ENCODE data around the gene PTGDS. TPM values are rescaled to one million over a fixed set of nuclear protein-coding genes. Genes with fewer than 3 reads are reported as not detected.
A peak's percentile ranks its signal among the peaks of the same experiment; 100 is the strongest.

The PTGDS gene
- total and polyA plus RNA-seq, 10 of the 15 experiments (the other 5 are each of a cell fraction or from before 2014, with no cell fraction given), result not detected

- TF ChIP-seq IRF3 (IDR thresholded peaks at IDR 0.05) (no peak), EED (IDR thresholded peaks at IDR 0.05; ENCODE audit: low read depth) (peak; percentile 45; the same call in 1 of the 2 replicates), HSF1 (IDR thresholded peaks at IDR 0.05; ENCODE audit: low read depth, low read length) (no peak), GATAD2B (conservative IDR thresholded peaks at IDR 0.05; ENCODE audit: low read depth) (peak; percentile 9; the same call in 1 of the 2 replicates), SP1 (IDR thresholded peaks at IDR 0.05; ENCODE audit: low read depth, low read length) (peak; percentile 44), BMI1 (IDR thresholded peaks at IDR 0.05; ENCODE audit: borderline replicate concordance) (no peak; the same call in 1 of the 2 replicates), IKZF1 (conservative IDR thresholded peaks at IDR 0.05) (peak; percentile 72), RFX5 (IDR thresholded peaks at IDR 0.05; ENCODE audit: low read depth, low read length) (no peak), E4F1 (IDR thresholded peaks at IDR 0.05; ENCODE audit: borderline replicate concordance, partially characterized antibody) (no peak), HDAC6 (IDR thresholded peaks at IDR 0.05; ENCODE audit: unreplicated experiment) (no peak), MTA2 (IDR thresholded peaks at IDR 0.05; ENCODE audit: low read depth) (peak; percentile 75), JUND (IDR thresholded peaks at IDR 0.05; ENCODE audit: low read depth, low read length) (no peak), RAD51 (IDR thresholded peaks at IDR 0.05) (peak; percentile 37; the same call in 1 of the 2 replicates), FOXM1 (IDR thresholded peaks at IDR 0.05; ENCODE audit: low read depth, low read length) (no peak), CTCF (IDR thresholded peaks at IDR 0.05 in 2 of 3, conservative IDR thresholded peaks at IDR 0.05 in 1 of 3; ENCODE audit: control insufficient read depth in 2 of 3, extremely low read depth in 1 of 3, insufficient read depth in 1 of 3, low read depth in 3 of 3, low read length in 3 of 3) (no peak), SPI1 (IDR thresholded peaks at IDR 0.05; ENCODE audit: borderline replicate concordance, insufficient read depth, low read depth, low read length) (0 out of 2 replicates have a peak, but pooled peaks have one; percentile 11), ZNF207 (IDR thresholded peaks at IDR 0.05; ENCODE audit: borderline replicate concordance) (no peak), IKZF2 (IDR thresholded peaks at IDR 0.05) (peak; percentile 66 to 68), USF2 (IDR thresholded peaks at IDR 0.05; ENCODE audit: borderline replicate concordance, low read depth, low read length) (no peak), CREM (IDR thresholded peaks at IDR 0.05; ENCODE audit: low read depth) (0 out of 2 replicates have a peak, but pooled peaks have one; percentile 28), ESRRA (IDR thresholded peaks at IDR 0.05; ENCODE audit: low read length) (no peak)
Measured at GRCh38 chr9:137000177-137000930, 23.1 kb downstream of the PTGDS start (continued).
